Thoracic aorta (tissue), 2 donors: ENCODE measurements around the gene LRRC4. TPM values are rescaled to one million over a fixed set of nuclear protein-coding genes. Genes with fewer than 3 reads are reported as not detected.

Experiments
- ATAC-seq: fragments of 150-250 bp; one replicate; pipeline ENCODE4 v1.8.0; 2017; ENCODE audit warnings: low read depth; ENCODE audit not compliant: insufficient number of reproducible peaks, low FRiP score
- DNase-seq: peaks from one replicate; pipeline ENCODE4 v3.0.0-alpha.2; 2020; ENCODE audit warnings: low spot score
- H3K27ac ChIP-seq, 2 donors: fragments of 200-600 bp; sonication (generic); 1 replicate in 1 of 2; 2 replicates in 1 of 2; pipeline ENCODE4 v1.5.1; 2016; ENCODE audit warnings: mild to moderate bottlenecking in 2 of 2, moderate library complexity in 2 of 2
- H3K27me3 ChIP-seq: fragments of 200-600 bp; sonication (generic); replicated peaks from 2 replicates; pipeline ENCODE4 v1.6.0; 2016; ENCODE audit warnings: mild to moderate bottlenecking; ENCODE audit not compliant: insufficient read depth
- H3K36me3 ChIP-seq: fragments of 200-600 bp; sonication (generic); one replicate; pipeline ENCODE4 v1.5.1; 2016
- H3K4me1 ChIP-seq, 2 donors: fragments of 200-600 bp; sonication (generic); 1 replicate in 1 of 2; 2 replicates in 1 of 2; pipeline versions ENCODE4 v1.5.1 to v1.6.0; 2016; ENCODE audit warnings: low read depth in 2 of 2, mild to moderate bottlenecking in 1 of 2; ENCODE audit not compliant: control insufficient read depth in 1 of 2
- H3K4me3 ChIP-seq: fragments of 200-600 bp; sonication (generic); 2 replicates; pipeline ENCODE4 v1.5.1; 2016; ENCODE audit warnings: mild to moderate bottlenecking
- H3K9me3 ChIP-seq: fragments of 200-600 bp; sonication (generic); 2 replicates; pipeline ENCODE4 v1.5.1; 2016
- CTCF ChIP-seq: fragments of 200-600 bp; sonication (generic); IDR thresholded peaks from one replicate; pipeline ENCODE4 v1.5.1; 2019; ENCODE audit warnings: antibody characterized with exemption
- total RNA-seq, 2 donors: library from RNA; depleted of rRNA; stranded (reverse); fragments of >200 nt; gene quantifications; one replicate each; pipeline versions ENCODE4 v1.1.0 to v1.2.3, GENCODE V29; 2016

The LRRC4 gene
- total RNA-seq, 2 donors from 2014 or later: 0.85 to 2.2 TPM

GRCh38 chr7:128044064-128044463, 12.8 kb upstream of the LRRC4 start:
- Histone ChIP-seq H3K27me3 (no peaks in the 10 kb centered on the region), H3K4me1 (no peaks in the 10 kb centered on the region), H3K4me3 (no peak overlapping the region), H3K36me3 (no peaks in the 10 kb centered on the region), H3K9me3 (no peaks in the 10 kb centered on the region), H3K27ac (no peak overlapping the region)
- ATAC-seq: no peak
- no peak for DNase-seq
- TF ChIP-seq CTCF: no peak

GRCh38 chr7:128042012-128042411, 10.8 kb upstream of the LRRC4 start:
- H3K36me3 ChIP-seq: no peaks in the 10 kb centered on the region
- no peak for TF ChIP-seq CTCF
- no peak overlapping the region for H3K4me3 ChIP-seq
- no peak overlapping the region for H3K27ac ChIP-seq
- no peaks in the 10 kb centered on the region for H3K9me3 ChIP-seq
- no peak for DNase-seq
- no peaks in the 10 kb centered on the region for H3K4me1 ChIP-seq
- no peak for ATAC-seq
- H3K27me3 ChIP-seq: no peaks in the 10 kb centered on the region

GRCh38 chr7:128041203-128041602, 10.0 kb upstream of the LRRC4 start:
- H3K4me3 ChIP-seq: no peak overlapping the region
- H3K27me3 ChIP-seq: no peaks in the 10 kb centered on the region
- ATAC-seq (no peak), DNase-seq (no peak)
- TF ChIP-seq CTCF: no peak
- H3K27ac ChIP-seq: no peak overlapping the region
- H3K4me1 ChIP-seq: no peaks in the 10 kb centered on the region
- no peaks in the 10 kb centered on the region for H3K9me3 ChIP-seq
- H3K36me3 ChIP-seq: no peaks in the 10 kb centered on the region

- H3K36me3 ChIP-seq: no peaks in the 10 kb centered on the region
- no peaks in the 10 kb centered on the region for H3K27me3 ChIP-seq
- ATAC-seq (no peak), DNase-seq (no peak)
- H3K27ac ChIP-seq: no peak overlapping the region
- no peak for TF ChIP-seq CTCF
- no peak overlapping the region for H3K4me3 ChIP-seq
- H3K4me1 ChIP-seq: no peaks in the 10 kb centered on the region
- no peaks in the 10 kb centered on the region for H3K9me3 ChIP-seq
Observed at GRCh38 chr7:128040205-128040604, 9.0 kb upstream of the LRRC4 start.

- TF ChIP-seq CTCF: no peak
- no peaks in the 10 kb centered on the region for H3K9me3 ChIP-seq
- H3K27me3 ChIP-seq: no peaks in the 10 kb centered on the region
- H3K4me1 ChIP-seq: no peaks in the 10 kb centered on the region
- no peak overlapping the region for H3K4me3 ChIP-seq
- DNase-seq (no peak), ATAC-seq (no peak)
- H3K27ac ChIP-seq: no peak overlapping the region
- H3K36me3 ChIP-seq: no peaks in the 10 kb centered on the region
Observed at GRCh38 chr7:128039544-128039953, 8.3 kb upstream of the LRRC4 start.
